NCI-H82 treated with DMSO at 0.1 percent for 48 hours (cell line): ENCODE results near the gene AKAP13.

ENCODE experiments used
- DNase-seq: peaks from one replicate; lab custom pipeline; 2025; ENCODE audit not compliant: unreplicated experiment; lab: John Stamatoyannopoulos, UW

AKAP13 gene

GRCh38 chr15:85493260-85493659, 112.9 kb downstream of the AKAP13 start:
- DNase-seq, result no peak

- DNase-seq, result no peak
Measured at GRCh38 chr15:85494048-85494777, 113.8 kb downstream of the AKAP13 start.

- DNase-seq, result no peak
Measured at GRCh38 chr15:85495096-85495495, 114.7 kb downstream of the AKAP13 start.

- no peak for DNase-seq
Measured at GRCh38 chr15:85495544-85495943, 115.1 kb downstream of the AKAP13 start.

GRCh38 chr15:85496151-85496550, 115.7 kb downstream of the AKAP13 start:
- DNase-seq, result no peak

- peak; percentile 88 for DNase-seq
Measured at GRCh38 chr15:85496551-85497171, 116.3 kb downstream of the AKAP13 start.

GRCh38 chr15:85497172-85497569, 116.8 kb downstream of the AKAP13 start:
- no peak for DNase-seq

- DNase-seq, result no peak
Measured at GRCh38 chr15:85498471-85498870, 118.1 kb downstream of the AKAP13 start.

GRCh38 chr15:85499371-85499887, 119.0 kb downstream of the AKAP13 start:
- DNase-seq, result no peak

- no peak for DNase-seq
Measured at GRCh38 chr15:85500060-85500708, 119.8 kb downstream of the AKAP13 start.

- peak; percentile 75 for DNase-seq
Measured at GRCh38 chr15:85500729-85501128, 120.3 kb downstream of the AKAP13 start.

GRCh38 chr15:85501574-85501973, 121.2 kb downstream of the AKAP13 start:
- no peak for DNase-seq

GRCh38 chr15:85503151-85503799, 122.9 kb downstream of the AKAP13 start:
- no peak for DNase-seq

GRCh38 chr15:85504749-85505676, 124.6 kb downstream of the AKAP13 start:
- DNase-seq, result peak; percentile 38

- DNase-seq, result no peak
Measured at GRCh38 chr15:85507114-85507513, 126.7 kb downstream of the AKAP13 start.

GRCh38 chr15:85509973-85510372, 129.6 kb downstream of the AKAP13 start:
- DNase-seq, result no peak

- DNase-seq, result no peak
Measured at GRCh38 chr15:85514413-85514812, 134.0 kb downstream of the AKAP13 start.

- DNase-seq, result no peak
Measured at GRCh38 chr15:85515212-85515611, 134.8 kb downstream of the AKAP13 start.

GRCh38 chr15:85517086-85517485, 136.7 kb downstream of the AKAP13 start:
- no peak for DNase-seq

- DNase-seq, result no peak
Measured at GRCh38 chr15:85518979-85519761, 138.8 kb downstream of the AKAP13 start.
